Measurements from ENCODE around the gene PTPN3.

DNA sequence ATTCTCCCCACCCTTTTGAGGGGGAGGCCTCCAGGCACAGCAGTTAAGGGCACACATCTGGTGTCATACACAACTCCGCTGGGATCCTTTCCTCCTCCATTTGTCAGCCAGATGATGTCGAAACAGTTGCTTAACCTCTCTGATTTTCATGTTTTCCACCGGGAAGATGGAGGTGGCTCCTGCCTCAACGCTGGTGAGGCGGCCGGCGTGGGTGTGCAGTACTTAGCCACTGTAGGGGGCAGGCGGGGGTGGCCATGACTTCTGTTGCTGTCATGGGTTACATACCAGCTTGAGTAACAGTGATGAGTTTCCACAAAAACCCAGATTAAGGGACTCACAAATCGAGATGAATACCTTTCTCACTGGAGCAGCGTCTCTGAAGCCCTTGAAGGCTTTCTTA, 114.2 kb downstream of the PTPN3 start:
- TF ChIP-seq, protein P1, sequence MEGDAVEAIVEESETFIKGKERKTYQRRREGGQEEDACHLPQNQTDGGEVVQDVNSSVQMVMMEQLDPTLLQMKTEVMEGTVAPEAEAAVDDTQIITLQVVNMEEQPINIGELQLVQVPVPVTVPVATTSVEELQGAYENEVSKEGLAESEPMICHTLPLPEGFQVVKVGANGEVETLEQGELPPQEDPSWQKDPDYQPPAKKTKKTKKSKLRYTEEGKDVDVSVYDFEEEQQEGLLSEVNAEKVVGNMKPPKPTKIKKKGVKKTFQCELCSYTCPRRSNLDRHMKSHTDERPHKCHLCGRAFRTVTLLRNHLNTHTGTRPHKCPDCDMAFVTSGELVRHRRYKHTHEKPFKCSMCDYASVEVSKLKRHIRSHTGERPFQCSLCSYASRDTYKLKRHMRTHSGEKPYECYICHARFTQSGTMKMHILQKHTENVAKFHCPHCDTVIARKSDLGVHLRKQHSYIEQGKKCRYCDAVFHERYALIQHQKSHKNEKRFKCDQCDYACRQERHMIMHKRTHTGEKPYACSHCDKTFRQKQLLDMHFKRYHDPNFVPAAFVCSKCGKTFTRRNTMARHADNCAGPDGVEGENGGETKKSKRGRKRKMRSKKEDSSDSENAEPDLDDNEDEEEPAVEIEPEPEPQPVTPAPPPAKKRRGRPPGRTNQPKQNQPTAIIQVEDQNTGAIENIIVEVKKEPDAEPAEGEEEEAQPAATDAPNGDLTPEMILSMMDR (IDR thresholded peaks at IDR 0.05), result no peak
- TF ChIP-seq YY1 (IDR thresholded peaks at IDR 0.05; ENCODE audit: low read depth) (no peak), RFX5 (IDR thresholded peaks at IDR 0.05; ENCODE audit: low read length) (no peak)
